GM12878 (cell line): Measurements from ENCODE around the gene ESYT2.

Source experiments
- CTCF ChIP-seq, 3 experiments: IDR thresholded peaks in 2 of 3; conservative IDR thresholded peaks in 1 of 3; 2 replicates each; pipeline ENCODE4 v1.5.1; 2011; ENCODE audit warnings: low read depth in 3 of 3, low read length in 3 of 3, mild to moderate bottlenecking in 3 of 3, control low read depth in 2 of 3, moderate library complexity in 2 of 3, inconsistent platforms in 1 of 3, mixed read lengths in 1 of 3; ENCODE audit not compliant: control insufficient read depth in 2 of 3, insufficient read depth in 1 of 3; ENCODE audit errors: extremely low read depth in 1 of 3
- EGR1 ChIP-seq, 2 experiments: IDR thresholded peaks; 1 replicate in 1 of 2; 2 replicates in 1 of 2; pipeline ENCODE4 v1.6.1; 2011 to 2012; ENCODE audit warnings: low read depth in 2 of 2, low read length in 2 of 2, borderline replicate concordance in 1 of 2, mild to moderate bottlenecking in 1 of 2, moderate library complexity in 1 of 2
- EZH2 ChIP-seq: IDR thresholded peaks from 2 replicates; pipeline ENCODE4 v1.6.1; 2012; ENCODE audit warnings: low read depth, mild to moderate bottlenecking, control low read depth, inconsistent platforms, low read length, borderline replicate concordance; ENCODE audit not compliant: control insufficient read depth
- MAX ChIP-seq: IDR thresholded peaks from 2 replicates; pipeline ENCODE4 v1.6.1; 2012; ENCODE audit warnings: low read depth, low read length, improper control_type of control experiment
- POLR2A ChIP-seq: IDR thresholded peaks from 2 replicates; pipeline ENCODE4 v1.6.1; 2011; ENCODE audit warnings: low read depth, mild to moderate bottlenecking, low read length
- SMAD1 ChIP-seq: fragments of 450-650 bp; IDR thresholded peaks from 2 replicates; pipeline ENCODE4 v1.6.1; 2018; ENCODE audit warnings: mild to moderate bottlenecking, low read depth; ENCODE audit not compliant: partially characterized antibody
- SP1 ChIP-seq: IDR thresholded peaks from one replicate; pipeline ENCODE4 v1.6.1; 2011; ENCODE audit warnings: low read depth, low read length
- USF1 ChIP-seq: IDR thresholded peaks from 2 replicates; pipeline ENCODE4 v1.6.1; 2011; ENCODE audit warnings: borderline replicate concordance, low read depth, mild to moderate bottlenecking, moderate library complexity, mixed read lengths, low read length; ENCODE audit not compliant: insufficient read depth; ENCODE audit errors: extremely low read length
- ZBTB33 ChIP-seq: fragments of 450-650 bp; IDR thresholded peaks from 2 replicates; pipeline ENCODE4 v1.6.1; 2017; ENCODE audit warnings: mild to moderate bottlenecking

- no peak for TF ChIP-seq CTCF (IDR thresholded peaks at IDR 0.05 in 2 of 3, conservative IDR thresholded peaks at IDR 0.05 in 1 of 3; ENCODE audit: control insufficient read depth in 2 of 3, extremely low read depth in 1 of 3, insufficient read depth in 1 of 3, low read depth in 3 of 3, low read length in 3 of 3)
- no peak for TF ChIP-seq SMAD1
- no peak for TF ChIP-seq SP1
- no peak for TF ChIP-seq POLR2A
- no peak for TF ChIP-seq MAX
- TF ChIP-seq USF1, result no peak
- no peak for TF ChIP-seq EZH2
- TF ChIP-seq EGR1 (IDR thresholded peaks at IDR 0.05; ENCODE audit: borderline replicate concordance in 1 of 2, low read depth in 2 of 2, low read length in 2 of 2), result no peak
- no peak for TF ChIP-seq ZBTB33
These were observed 65.8 kb downstream of the ESYT2 start for GRCh38 chr7:158763454-158764033.
